ENCODE results near the gene CMSS1.

The CMSS1 gene

GRCh38 chr3:99783011-99783573 is 34.6 kb upstream of the CMSS1 start:
- H3K27me3 Mint-ChIP-seq (ENCODE audit: low read depth), result peaks cover 4% of the 10 kb centered on the region
- H3K9me3 Mint-ChIP-seq, result no peaks in the 10 kb centered on the region
- H3K36me3 Mint-ChIP-seq (ENCODE audit: low read depth), result no peaks in the 10 kb centered on the region
- H3K27ac Mint-ChIP-seq, result no peak overlapping the region
- peaks cover 3% of the 10 kb centered on the region for H3K4me1 Mint-ChIP-seq
- TF ChIP-seq CTCF (IDR thresholded peaks at IDR 0.05; ENCODE audit: unreplicated experiment in 3 of 3), result no peak
- H3K4me3 Mint-ChIP-seq, result no peak overlapping the region

- Mint-ChIP-seq H3K27me3 (ENCODE audit: low read depth) (no peaks in the 10 kb centered on the region), H3K4me1 (no peaks in the 10 kb centered on the region), H3K27ac (no peak overlapping the region), H3K4me3 (no peak overlapping the region), H3K9me3 (no peaks in the 10 kb centered on the region), H3K36me3 (ENCODE audit: low read depth) (no peaks in the 10 kb centered on the region)
- peak; percentile 63 to 68 (median 67) for TF ChIP-seq CTCF (IDR thresholded peaks at IDR 0.05; ENCODE audit: unreplicated experiment in 3 of 3)
Measured at GRCh38 chr3:99789011-99789721, 28.5 kb upstream of the CMSS1 start.

GRCh38 chr3:99794485-99794884 is 23.2 kb upstream of the CMSS1 start:
- Mint-ChIP-seq H3K4me3 (no peak overlapping the region), H3K9me3 (no peaks in the 10 kb centered on the region), H3K4me1 (no peaks in the 10 kb centered on the region), H3K36me3 (ENCODE audit: low read depth) (no peaks in the 10 kb centered on the region), H3K27me3 (ENCODE audit: low read depth) (no peaks in the 10 kb centered on the region), H3K27ac (no peak overlapping the region)
- TF ChIP-seq CTCF (IDR thresholded peaks at IDR 0.05; ENCODE audit: unreplicated experiment in 3 of 3), result no peak

GRCh38 chr3:99795573-99795972 is 22.1 kb upstream of the CMSS1 start:
- H3K9me3 Mint-ChIP-seq, result no peaks in the 10 kb centered on the region
- H3K4me1 Mint-ChIP-seq, result no peaks in the 10 kb centered on the region
- no peaks in the 10 kb centered on the region for H3K36me3 Mint-ChIP-seq (ENCODE audit: low read depth)
- no peak overlapping the region for H3K27ac Mint-ChIP-seq
- no peaks in the 10 kb centered on the region for H3K27me3 Mint-ChIP-seq (ENCODE audit: low read depth)
- TF ChIP-seq CTCF (IDR thresholded peaks at IDR 0.05; ENCODE audit: unreplicated experiment in 3 of 3), result no peak
- no peak overlapping the region for H3K4me3 Mint-ChIP-seq

- H3K27ac Mint-ChIP-seq, result no peak overlapping the region
- no peak for TF ChIP-seq CTCF (IDR thresholded peaks at IDR 0.05; ENCODE audit: unreplicated experiment in 3 of 3)
- no peaks in the 10 kb centered on the region for H3K36me3 Mint-ChIP-seq (ENCODE audit: low read depth)
- H3K4me3 Mint-ChIP-seq, result no peak overlapping the region
- no peaks in the 10 kb centered on the region for H3K4me1 Mint-ChIP-seq
- H3K27me3 Mint-ChIP-seq (ENCODE audit: low read depth), result no peaks in the 10 kb centered on the region
- H3K9me3 Mint-ChIP-seq, result peaks cover 6% of the 10 kb centered on the region
Measured at GRCh38 chr3:99799422-99799821, 18.2 kb upstream of the CMSS1 start.

GRCh38 chr3:99803297-99803696 is 14.4 kb upstream of the CMSS1 start:
- H3K4me3 Mint-ChIP-seq, result no peak overlapping the region
- H3K9me3 Mint-ChIP-seq, result peaks cover 14% of the 10 kb centered on the region
- H3K27me3 Mint-ChIP-seq (ENCODE audit: low read depth), result no peaks in the 10 kb centered on the region
- H3K36me3 Mint-ChIP-seq (ENCODE audit: low read depth), result peaks cover 6% of the 10 kb centered on the region
- no peaks in the 10 kb centered on the region for H3K4me1 Mint-ChIP-seq
- H3K27ac Mint-ChIP-seq, result no peak overlapping the region
- TF ChIP-seq CTCF (IDR thresholded peaks at IDR 0.05; ENCODE audit: unreplicated experiment in 3 of 3), result no peak

All from nephron (organoid).